ENCODE data around the gene PEX5L.

GRCh38 chr3:180066598-180066997 lies 29.9 kb upstream of the PEX5L start:
- TF ChIP-seq CTCF (IDR thresholded peaks at IDR 0.05; ENCODE audit: poor library complexity), result no peak
- no peak for TF ChIP-seq EZH2 (IDR thresholded peaks at IDR 0.05; ENCODE audit: borderline replicate concordance)
